Renal pelvis (tissue), 4 donors: ENCODE data around the gene DDX28. TPM values are rescaled to one million over a fixed set of nuclear protein-coding genes. Genes with fewer than 3 reads are reported as not detected.
A peak's percentile ranks its signal among the peaks of the same experiment; 100 is the strongest.
"Not testable (repeated sequence)": the region's sequence is repeated elsewhere in the genome, so short reads cannot be mapped to it uniquely, and the experiment has no call there.

Experiments used
- DNase-seq: peaks from one replicate; pipeline ENCODE4 v3.0.0-alpha.2; 2013
- polyA plus RNA-seq, 3 donors: library from polyadenylated mRNA; unstranded; fragments of 120-200 nt; gene quantifications; one replicate each; pipeline ENCODE4 v1.2.1, GENCODE V29; 2013; ENCODE audit not compliant: insufficient read length in 3 of 3

The DDX28 gene
- polyA plus RNA-seq, 3 donors, result 10.6 to 12.5 (median 11.3) TPM

- DNase-seq, result not testable (repeated sequence)
These were observed 24.0 kb downstream of the DDX28 start, which contains the start of gene DPEP2 for GRCh38 chr16:67998779-67999688. Gene DPEP2 (minus strand): TSS chr16:67999484. CDS start chr16:67993212, 6,272 bp downstream.

- DNase-seq, result not testable (repeated sequence)
These were observed 24.7 kb downstream of the DDX28 start for GRCh38 chr16:67998231-67998778.

- no peak for DNase-seq
These were observed 26.4 kb downstream of the DDX28 start for GRCh38 chr16:67996666-67997065.

GRCh38 chr16:67995423-67995822 lies 27.6 kb downstream of the DDX28 start:
- no peak for DNase-seq

DNA sequence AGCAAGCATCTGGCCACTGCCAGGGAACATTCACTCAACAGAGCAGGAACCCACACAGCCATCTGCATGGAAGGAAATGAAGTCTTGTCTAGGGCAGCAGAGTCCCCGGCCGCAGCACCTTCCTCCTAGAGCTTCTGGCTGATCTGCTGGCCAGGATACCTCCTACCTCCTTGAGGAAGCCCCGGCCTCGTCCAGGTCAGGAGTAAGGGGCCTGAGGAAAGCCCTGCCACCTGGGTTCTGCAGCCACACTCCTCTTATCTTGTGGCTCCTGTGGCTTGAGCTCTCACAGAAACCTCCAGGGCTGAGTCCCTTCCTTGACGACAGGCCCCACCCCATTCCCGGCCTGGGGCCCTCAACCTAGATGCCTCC lies 29.0 kb downstream of the DDX28 start:
- not testable (repeated sequence) for DNase-seq

GRCh38 chr16:67993207-67994039 lies 29.6 kb downstream of the DDX28 start:
- DNase-seq, result peak; percentile 58

- DNase-seq, result no peak
These were observed 30.3 kb downstream of the DDX28 start for GRCh38 chr16:67992661-67993206.

- no peak for DNase-seq
These were observed 33.0 kb downstream of the DDX28 start for GRCh38 chr16:67990018-67990386.

DNA sequence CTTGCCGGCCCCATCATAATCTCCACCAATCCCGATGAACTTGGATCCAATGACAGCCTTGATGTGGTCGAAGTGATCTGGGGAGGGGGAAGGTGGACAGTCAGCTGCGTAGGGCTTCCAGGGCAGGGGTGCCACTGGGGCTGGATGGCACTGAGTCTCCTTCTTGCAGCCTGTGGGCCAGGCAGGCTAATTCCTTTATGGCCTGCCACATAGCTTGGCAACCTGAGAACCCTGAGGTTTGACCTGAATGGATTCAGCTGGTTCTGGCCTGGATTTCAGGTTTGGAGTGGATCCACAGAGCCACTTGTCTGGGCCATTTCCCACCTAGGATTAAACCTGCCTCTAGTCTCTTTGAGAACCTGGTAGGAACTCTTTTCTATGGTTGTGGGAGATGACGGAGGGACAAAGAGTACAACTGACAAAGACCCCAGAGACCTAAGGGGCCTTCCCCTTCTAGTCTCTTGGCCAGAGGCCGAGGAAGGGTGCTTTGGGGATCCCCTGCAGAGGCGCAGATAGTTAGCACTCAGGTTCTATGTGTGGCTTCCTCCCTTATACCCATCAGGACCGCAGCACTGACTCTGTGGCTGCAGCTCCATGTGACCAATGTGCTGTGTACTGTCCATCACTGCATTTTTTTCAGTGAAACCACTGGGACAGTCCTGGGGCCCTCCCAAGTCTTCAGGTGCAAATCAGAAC lies 33.6 kb downstream of the DDX28 start:
- DNase-seq, result no peak

DNA sequence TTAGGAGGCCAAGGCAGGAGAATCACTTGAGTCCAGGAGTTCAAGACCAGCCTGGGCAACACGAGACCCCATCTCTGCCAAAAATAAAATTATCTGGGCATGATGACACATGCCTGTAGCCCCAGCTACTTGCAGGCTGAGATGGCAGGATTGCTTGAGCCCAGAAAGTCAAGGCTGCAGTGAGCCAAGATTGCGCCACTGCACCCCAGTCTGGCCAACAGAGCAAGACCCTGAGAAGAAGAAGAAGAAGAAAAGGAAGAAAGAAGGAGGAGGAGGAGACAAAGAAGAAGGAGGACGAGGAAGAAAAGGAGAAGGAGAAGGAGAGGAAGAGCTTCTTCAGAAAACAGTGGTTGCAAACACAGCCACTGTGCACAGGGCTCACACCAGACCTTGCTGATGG lies 34.4 kb downstream of the DDX28 start:
- no peak for DNase-seq

DNA sequence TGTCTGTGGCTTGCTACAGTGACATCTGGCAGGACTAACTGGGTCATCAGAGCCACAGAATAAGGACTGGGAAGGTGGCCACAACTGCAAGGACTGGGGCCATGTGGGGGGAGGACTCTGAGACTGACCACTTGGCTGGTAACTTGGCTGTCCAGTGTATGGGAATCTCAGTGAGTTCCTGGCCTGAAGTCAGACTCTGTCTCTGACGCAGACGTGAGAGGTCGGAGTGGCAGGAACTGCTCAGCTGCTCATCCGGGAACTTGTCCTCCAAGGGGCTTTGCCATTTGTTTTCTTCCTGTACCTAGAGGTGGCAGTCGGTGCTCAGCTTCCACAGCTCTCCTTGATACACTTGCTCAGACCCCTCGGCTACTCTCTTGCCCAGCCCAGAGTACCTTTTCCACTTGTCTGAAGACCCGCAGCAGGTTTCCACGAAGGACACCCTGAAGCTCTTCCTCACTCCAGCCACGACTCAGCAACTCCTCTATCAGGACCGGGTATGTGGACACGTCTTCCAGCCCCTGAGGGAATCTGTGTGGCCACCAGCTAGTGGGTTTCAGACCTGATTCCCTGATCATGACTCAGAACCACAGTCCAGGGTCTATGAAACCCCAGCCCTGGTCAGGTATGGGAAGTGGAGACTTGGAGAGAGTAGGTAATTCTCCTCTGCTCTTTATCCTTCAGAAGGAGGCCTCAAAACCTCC lies 35.4 kb downstream of the DDX28 start:
- no peak for DNase-seq

DNA sequence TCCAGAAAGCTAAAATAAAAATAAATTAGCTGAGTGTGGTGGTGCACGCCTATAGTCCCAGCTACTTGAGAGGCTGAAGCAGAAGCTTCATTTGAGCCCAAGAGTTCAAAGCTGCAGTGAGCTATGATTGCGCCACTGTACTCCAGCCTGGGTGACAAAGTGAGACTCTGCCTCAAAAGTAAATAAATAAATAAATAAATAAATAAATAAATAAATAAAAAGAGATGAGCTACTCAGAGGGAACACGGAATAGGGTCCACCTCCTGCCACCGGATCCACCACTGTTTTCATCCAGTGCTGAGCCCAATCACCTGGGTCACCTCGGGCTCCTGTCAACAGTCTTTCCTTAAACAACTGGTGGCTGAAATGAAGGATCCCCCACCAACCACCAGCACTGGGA lies 36.1 kb downstream of the DDX28 start:
- DNase-seq, result no peak

DNA sequence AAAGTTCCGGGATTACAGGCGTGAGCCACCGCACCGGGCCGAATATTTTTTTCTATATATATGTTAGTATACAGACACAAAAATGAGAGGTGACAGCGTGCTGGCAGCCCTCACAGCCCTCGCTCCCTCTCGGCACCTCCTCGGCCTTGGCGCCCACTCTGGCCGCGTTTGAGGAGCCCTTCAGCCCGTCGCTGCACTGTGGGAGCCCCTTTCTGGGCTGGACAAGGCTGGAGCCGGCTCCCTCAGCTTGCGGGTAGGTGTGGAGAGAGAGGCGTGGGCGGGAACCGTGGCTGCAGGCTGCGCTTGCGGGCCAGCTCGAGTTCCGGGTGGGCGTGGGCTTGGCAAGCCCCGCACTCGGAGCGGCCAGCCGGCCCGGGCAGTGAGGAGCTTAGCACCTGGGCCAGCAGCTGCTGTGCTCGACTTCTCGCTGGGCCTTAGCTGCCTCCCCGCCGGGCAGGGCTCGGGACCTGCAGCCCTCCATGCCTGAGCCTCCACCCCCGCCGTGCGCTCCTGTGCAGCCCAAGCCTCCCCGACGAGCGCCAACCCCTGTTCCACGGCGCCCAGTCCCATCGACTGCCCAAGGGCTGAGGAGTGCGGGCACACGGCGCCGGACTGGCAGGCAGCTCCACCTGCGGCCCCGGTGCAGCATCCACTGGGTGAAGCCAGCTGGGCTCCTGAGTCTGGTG lies 40.9 kb downstream of the DDX28 start:
- DNase-seq, result no peak

DNA sequence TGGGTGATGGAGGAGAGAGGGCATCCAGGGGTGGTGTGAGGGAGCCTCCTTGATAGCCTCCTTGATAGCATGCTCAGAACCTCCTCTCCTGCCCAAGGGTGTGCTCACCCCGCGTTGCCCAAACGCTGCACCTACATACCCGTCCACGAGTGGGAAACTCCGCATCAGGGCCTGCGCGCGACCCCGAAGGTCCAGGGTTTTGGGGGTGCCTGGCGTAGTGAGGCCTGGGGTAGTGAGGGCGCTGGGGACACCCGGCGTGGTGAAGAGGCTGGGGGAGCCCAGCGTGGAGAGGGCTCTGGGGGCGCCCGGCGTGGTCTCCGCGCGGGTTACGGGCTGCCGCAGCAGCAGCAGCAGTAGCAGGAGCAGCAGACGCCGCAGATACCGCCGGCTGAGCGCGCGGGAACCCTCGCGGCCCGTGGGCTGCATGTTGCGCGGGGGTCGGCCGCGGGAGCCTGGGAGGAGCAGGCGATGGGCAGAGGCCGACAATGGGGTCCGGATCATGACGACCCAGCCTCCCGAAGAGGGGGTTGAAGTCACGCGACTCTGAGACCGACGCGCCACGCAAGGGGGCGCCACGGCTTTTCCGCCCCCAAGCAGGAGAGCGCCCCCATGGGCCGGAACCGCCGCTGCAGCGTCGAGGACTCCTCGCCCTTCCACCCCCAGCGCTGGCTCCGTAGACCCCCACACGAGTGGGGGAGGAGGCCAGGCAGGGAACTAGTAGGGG lies 42.9 kb downstream of the DDX28 start, which contains the start of gene DPEP3:
DPEP3 (minus strand) TSS at position 545 of the 724 bp plus-strand sequence; CDS start at position 426, 119 bp downstream.
- no peak for DNase-seq

- no peak for DNase-seq
These were observed 45.4 kb downstream of the DDX28 start for GRCh38 chr16:67977469-67978227.

GRCh38 chr16:67977005-67977404 lies 46.0 kb downstream of the DDX28 start:
- no peak for DNase-seq

- DNase-seq, result no peak
These were observed 46.8 kb downstream of the DDX28 start for GRCh38 chr16:67976205-67976604.

GRCh38 chr16:67975321-67976105 lies 47.5 kb downstream of the DDX28 start:
- DNase-seq, result no peak
